DMS 273 (cell line): ENCODE results near the gene CRABP1.

Experiments
- DNase-seq: peaks from one replicate; lab custom pipeline; 2025; ENCODE audit not compliant: unreplicated experiment; lab: John Stamatoyannopoulos, UW

CRABP1 gene

GRCh38 chr15:78343276-78344060 lies 3.3 kb downstream of the CRABP1 start:
- DNase-seq = no peak

DNA sequence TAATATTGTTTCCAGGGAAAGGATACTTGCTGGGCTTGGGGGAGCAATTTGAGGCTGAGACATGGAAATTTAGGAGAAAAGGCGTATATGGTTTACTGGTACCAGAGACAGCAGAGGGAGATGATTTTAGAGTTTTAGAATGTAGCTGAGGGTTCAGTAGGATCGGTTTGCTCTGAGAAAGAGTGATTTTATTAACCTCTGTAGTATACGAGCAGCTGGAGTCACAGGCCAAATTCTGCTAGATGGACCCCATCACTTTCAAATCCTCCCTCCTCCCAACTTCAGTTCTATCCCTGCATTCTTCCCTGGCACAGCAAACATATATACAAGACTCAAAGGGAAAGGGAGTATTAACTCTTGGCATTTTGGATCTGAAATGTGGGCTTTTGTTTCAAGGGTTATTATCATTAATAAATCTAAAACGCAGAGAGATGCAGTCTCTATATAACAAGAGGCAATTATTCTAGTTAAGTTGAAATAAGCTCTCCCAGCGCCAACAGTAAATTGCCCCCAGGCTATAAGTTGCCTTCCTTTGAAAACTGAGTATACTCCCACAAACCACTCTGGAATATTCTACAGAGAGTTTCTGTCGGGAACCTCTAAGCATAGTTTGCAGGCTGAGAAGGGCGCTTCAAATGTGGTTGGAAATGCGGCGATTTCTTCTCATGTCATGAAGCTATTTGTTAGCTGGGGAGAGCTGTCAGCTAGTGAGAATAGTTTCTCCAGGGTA lies 5.4 kb downstream of the CRABP1 start:
- no peak for DNase-seq

- no peak for DNase-seq
Measured at GRCh38 chr15:78347586-78348543, 7.7 kb downstream of the CRABP1 start.

GRCh38 chr15:78350058-78350457 lies 9.9 kb downstream of the CRABP1 start:
- no peak for DNase-seq

DNA sequence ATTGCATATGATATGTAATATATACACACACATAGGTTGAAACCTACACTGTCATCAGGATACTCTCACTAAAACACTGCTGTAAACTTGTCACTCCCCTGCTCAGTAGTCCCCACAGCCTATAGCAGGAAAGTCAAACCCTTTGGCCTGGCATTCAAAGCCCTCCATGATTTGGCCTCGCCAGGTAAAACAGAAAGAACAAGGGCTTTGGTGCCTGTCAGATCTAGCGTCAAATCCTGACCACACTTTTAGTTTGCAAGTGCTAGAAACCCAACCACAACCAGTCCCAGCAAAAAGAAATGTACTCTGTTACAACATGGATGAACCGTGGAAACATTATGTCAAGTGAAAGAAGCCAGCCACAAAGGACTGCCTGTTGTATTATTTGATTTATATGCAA lies 11.4 kb downstream of the CRABP1 start:
- no peak for DNase-seq

DNA sequence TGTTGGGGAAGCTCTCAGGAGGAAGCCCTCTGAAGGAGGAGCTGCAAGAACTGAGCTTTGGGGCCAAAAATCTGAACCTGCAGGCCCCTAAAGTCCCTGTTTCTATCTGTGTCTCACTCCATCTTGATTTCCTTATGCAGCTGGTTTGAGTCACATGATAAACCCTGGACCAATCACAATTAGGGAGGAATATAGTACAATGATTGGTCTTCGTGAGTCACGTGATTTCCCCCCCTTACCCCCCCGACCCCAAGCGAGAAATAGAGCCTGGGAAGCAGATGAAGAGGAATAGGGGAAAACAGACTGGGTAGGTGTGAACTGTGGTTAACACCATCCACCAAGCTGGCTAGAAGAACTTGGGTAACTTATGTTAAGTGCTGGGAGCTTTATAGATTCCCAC lies 12.9 kb downstream of the CRABP1 start:
- DNase-seq = peak; percentile 42

GRCh38 chr15:78355177-78355576 lies 15.0 kb downstream of the CRABP1 start:
- no peak for DNase-seq

- no peak for DNase-seq
Measured at GRCh38 chr15:78358102-78358870, 18.1 kb downstream of the CRABP1 start.

DNA sequence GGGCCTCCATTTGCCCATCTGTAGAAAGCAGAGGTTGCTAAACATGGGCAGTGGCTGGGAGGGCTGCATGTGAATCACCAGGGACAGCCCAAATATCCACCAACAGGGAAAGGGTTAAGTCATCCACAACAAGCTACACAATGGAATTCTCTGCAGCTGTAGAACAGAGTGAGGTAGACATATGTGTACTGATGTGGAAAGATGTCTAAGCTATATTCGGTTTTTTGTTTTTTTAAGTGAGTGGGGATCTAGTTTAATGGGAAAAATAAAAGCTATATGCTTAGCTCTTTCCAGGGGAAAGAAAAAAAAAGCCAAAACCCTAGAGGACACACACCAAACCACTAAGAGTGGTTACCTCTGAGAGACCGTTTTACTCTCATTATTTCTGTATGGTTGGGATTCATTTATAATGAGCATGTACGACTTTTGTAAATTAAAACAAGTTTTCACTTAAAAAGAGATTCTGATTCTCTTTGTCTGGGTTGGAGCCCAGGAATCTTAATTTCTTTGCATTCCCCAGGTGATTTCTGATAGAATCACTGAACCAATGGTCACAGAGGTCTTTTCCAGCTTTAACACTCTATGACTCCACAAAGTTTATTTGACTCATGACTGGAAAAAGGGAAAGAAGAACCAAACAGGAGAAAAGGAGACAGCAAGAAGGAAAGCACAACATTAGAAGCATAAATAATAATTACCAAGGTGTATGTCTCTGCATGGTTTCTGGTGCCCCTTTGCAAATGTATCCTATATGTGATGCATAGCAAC lies 19.1 kb downstream of the CRABP1 start:
- no peak for DNase-seq

DNA sequence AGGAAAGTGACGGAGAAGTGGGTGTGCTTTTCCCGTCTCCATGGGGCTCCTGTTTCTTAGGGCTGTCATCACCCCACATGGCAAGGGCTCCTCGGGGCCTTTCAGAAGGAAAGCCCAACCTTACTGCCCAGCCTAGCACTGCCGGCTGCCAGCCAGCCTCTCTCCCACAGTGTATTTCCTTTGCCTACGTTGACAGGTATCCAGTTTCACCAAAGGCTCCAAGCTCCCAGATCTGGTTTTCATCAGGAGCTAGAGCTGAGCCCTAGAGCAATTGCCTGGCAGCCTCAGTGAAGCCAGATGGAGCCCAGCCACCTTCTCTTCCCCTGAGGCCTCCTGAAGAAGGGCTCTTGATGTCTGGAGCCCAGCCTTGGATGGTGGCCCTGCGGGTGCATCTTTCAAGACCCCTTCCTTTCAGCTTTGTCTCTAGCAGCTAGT lies 20.2 kb downstream of the CRABP1 start:
- DNase-seq = peak; percentile 77

GRCh38 chr15:78360958-78361718 lies 21.0 kb downstream of the CRABP1 start:
- DNase-seq = no peak

- DNase-seq = no peak
Measured at GRCh38 chr15:78361771-78362506, 21.8 kb downstream of the CRABP1 start.

GRCh38 chr15:78362716-78363380 lies 22.7 kb downstream of the CRABP1 start:
- DNase-seq = no peak

DNA sequence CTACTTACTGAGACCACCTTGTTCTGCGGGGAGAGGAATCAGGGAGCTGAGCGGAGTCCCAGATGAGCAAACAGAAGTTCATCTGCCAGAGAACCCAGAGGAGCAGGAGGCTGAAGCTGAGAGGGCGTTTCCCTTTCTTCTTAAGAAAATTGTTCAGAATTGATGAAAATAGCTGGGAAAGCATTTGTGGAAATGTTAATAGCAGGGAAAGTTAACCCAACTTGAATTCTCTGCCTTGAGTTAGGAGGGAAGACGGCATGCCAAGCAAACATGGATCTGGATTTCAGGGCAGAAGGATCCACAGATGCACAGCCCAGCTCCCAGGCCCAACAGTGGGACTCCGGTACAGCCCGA lies 23.2 kb downstream of the CRABP1 start:
- DNase-seq = no peak

DNA sequence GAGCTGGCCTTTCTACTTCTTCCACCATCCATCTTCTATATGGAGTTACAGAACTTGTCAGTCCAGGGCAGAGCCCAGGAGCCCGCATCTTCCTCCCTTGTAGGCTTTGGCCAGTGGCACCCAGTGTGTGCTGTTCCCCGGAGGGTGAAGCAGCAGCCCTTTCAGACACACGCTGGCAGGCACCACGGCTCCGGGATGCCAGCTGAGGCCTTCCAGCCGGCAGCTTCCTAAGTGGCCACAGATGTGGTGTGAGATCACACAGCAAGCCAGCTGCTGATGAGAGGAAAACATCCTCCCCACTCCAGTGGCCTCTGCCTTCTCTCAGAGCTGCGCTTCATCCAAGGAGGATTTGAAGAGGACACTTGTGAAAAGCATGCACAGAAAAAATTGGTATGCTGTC lies 24.1 kb downstream of the CRABP1 start:
- peak; percentile 57 for DNase-seq

DNA sequence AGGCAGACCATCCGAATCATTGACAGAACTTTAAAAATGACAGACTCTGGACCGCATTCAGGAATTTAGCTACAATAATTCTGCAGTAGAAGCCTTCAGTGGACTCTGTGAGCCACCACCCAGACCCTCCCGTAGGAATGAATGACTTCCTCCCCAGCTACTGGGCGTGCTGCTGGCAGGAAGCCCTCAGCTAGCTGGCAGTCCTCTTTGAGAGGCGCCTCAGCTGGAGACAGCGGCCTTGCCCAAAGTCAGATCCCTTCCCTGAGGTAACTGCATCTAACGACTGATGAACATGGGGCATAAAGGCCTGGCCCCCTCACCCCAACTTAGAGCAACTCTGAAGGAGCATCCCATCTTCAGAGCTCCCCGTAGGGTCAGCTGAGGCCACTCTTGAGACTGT lies 25.8 kb downstream of the CRABP1 start:
- DNase-seq = no peak

DNA sequence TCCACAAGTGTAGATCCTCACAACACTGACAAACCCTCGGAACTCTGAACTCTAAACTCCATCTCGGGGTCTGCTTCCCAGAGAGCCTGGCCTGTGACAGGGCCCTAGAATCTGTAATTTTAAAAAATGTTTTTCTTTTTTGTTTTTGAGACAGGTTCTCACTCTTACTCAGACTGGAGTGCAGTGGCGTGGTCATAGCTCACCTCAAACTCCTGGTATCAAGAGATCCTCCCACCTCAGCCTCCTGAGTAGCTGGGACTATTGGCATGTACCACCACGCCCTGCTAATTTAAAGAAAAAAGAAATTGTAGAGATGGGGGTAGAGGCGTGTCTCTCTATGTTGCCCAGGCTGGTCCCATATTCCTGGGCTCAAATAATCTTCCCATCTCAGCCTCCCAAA lies 26.2 kb downstream of the CRABP1 start:
- DNase-seq = no peak

- DNase-seq = no peak
Measured at GRCh38 chr15:78368651-78369050, 28.5 kb downstream of the CRABP1 start.
